ENCODE measurements around the gene C16orf92.
A peak's percentile ranks its signal among the peaks of the same experiment; 100 is the strongest.

Gene C16orf92

GRCh38 chr16:29995324-29995910 lies 27.6 kb upstream of the C16orf92 start, which contains the start of gene HIRIP3:
Gene HIRIP3, minus strand, starts transcription at chr16:29995617. Its CDS starts 12 bp downstream, at chr16:29995605.
- Histone ChIP-seq H3K27ac (replicated peaks) (peak within 1 kb of the TSS; percentile 99), H3K27me3 (ENCODE audit: insufficient read depth, poor library complexity, severe bottlenecking) (no peaks in the 10 kb centered on the region), H3K4me3 (replicated peaks; ENCODE audit: insufficient read depth, low read length) (peak within 1 kb of the TSS; percentile 90)
- DNase-seq (ENCODE audit: low read depth in 1 of 2, low spot score in 1 of 2) = peak; percentile 61 to 91
- TF ChIP-seq POLR2AphosphoS5 (IDR thresholded peaks at IDR 0.05; ENCODE audit: low read depth) (0 out of 2 replicates have a peak, but pooled peaks have one; percentile 42), GABPA (IDR thresholded peaks at IDR 0.05; ENCODE audit: low read depth) (no peak), REST (IDR thresholded peaks at IDR 0.05; ENCODE audit: insufficient replicate concordance, low read depth) (peak; percentile 55)

- peak; percentile 51; the same call in 1 of the 2 replicates for TF ChIP-seq GABPA (IDR thresholded peaks at IDR 0.05; ENCODE audit: low read depth)
- peak; percentile 68 for TF ChIP-seq REST (IDR thresholded peaks at IDR 0.05; ENCODE audit: insufficient replicate concordance, low read depth)
- TF ChIP-seq POLR2AphosphoS5 (IDR thresholded peaks at IDR 0.05; ENCODE audit: low read depth) = peak; percentile 73; the same call in 1 of the 2 replicates
- TF ChIP-seq SPI1 (IDR thresholded peaks at IDR 0.05; ENCODE audit: borderline replicate concordance, low read depth) = no peak
- no peak for TF ChIP-seq CTCF (IDR thresholded peaks at IDR 0.05; ENCODE audit: insufficient read depth, low read length)
- H3K27ac ChIP-seq (replicated peaks) = peak within 1 kb of the TSS; percentile 99
- no peaks in the 10 kb centered on the region for H3K27me3 ChIP-seq (ENCODE audit: insufficient read depth, poor library complexity, severe bottlenecking)
- DNase-seq (ENCODE audit: low read depth in 1 of 2, low spot score in 1 of 2) = peak; percentile 93 to 99
- peak within 1 kb of the TSS; percentile 90 for H3K4me3 ChIP-seq (replicated peaks; ENCODE audit: insufficient read depth, low read length)
These were observed 26.9 kb upstream of the C16orf92 start, which contains the start of gene INO80E for GRCh38 chr16:29995911-29996765. Gene INO80E, plus strand, starts transcription at chr16:29996241. Its CDS starts 70 bp downstream, at chr16:29996311.

DNA sequence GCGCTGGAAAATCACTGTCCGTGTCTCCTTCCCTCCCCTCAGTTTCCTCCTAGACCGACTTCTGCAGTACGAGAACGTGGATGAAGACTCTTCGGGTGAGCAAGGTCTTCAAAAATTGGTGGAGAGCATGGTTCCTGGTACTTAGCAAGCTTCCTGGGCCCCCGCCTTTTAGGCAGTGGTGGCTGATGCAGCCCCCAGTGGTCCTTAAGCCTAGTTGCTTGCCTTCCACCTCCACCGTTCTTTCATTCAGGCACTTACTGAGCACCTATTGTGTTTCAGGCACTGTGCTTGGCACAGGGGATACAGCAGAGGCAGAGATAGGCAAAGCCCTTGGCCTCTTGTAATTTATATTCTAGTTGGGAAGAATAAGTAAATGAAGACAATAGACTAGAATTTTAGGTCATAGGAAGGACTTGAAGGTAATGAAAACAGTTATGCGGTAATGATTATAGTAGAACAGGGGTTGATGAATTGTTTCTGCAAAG lies 26.2 kb upstream of the C16orf92 start:
- Histone ChIP-seq H3K27ac (replicated peaks) (peak overlapping the region; percentile 99), H3K27me3 (ENCODE audit: insufficient read depth, poor library complexity, severe bottlenecking) (no peaks in the 10 kb centered on the region), H3K4me3 (replicated peaks; ENCODE audit: insufficient read depth, low read length) (peak overlapping the region; percentile 90)
- no peak for TF ChIP-seq SPI1 (IDR thresholded peaks at IDR 0.05; ENCODE audit: borderline replicate concordance, low read depth)
- no peak for TF ChIP-seq GABPA (IDR thresholded peaks at IDR 0.05; ENCODE audit: low read depth)
- TF ChIP-seq REST (IDR thresholded peaks at IDR 0.05; ENCODE audit: insufficient replicate concordance, low read depth) = no peak
- no peak for TF ChIP-seq CTCF (IDR thresholded peaks at IDR 0.05; ENCODE audit: insufficient read depth, low read length)
- no peak for TF ChIP-seq POLR2AphosphoS5 (IDR thresholded peaks at IDR 0.05; ENCODE audit: low read depth)
- no peak for DNase-seq (ENCODE audit: low read depth in 1 of 2, low spot score in 1 of 2)

All from HL-60 (cell line).